ENCODE results near the gene SHB. TPM values are rescaled to one million over a fixed set of nuclear protein-coding genes. Genes with fewer than 3 reads are reported as not detected.
A peak's percentile ranks its signal among the peaks of the same experiment; 100 is the strongest.

SHB gene
- total and polyA plus RNA-seq, 11 donors: 7.8 to 31.4 (median 21.4) TPM

DNA sequence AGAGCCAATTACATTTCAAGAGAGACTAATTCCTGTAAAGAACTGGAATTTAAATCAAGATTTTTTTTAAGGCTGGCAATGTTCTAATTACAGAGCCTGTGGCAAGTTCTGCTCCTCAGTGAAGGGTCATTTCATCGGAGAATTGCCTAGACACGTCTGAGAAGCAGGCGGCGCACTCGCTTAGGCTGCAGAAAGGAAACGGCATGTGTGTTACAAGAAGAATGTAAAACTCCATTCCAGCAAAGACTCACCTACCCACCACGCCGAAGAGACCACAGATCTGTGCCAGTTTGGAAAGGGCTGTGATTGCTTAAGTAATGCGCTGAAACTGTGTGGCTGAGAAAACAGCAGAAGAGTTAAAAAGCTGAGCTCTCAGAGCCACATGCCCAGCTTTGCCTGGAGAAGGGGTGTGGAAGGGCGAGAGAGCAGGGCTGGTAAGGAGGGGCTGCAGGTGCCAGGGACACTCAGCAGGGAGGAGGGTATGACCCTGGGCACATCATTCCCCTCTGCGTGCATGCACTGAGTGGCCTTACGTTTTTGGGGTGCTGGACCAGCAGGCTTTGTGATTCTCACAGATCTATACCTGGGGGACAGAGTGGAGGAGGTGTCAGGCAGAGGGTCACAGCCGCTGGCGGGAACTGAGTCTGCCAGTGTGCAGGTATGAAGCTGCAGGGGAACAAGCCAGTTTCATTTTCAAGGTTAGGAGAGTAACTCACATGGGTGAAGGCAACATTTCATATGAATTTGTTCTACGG, 147.3 kb downstream of the SHB start:
- peaks cover 0 to 41% (median 19%) of the 10 kb centered on the region in 12 donors for H3K4me1 ChIP-seq
- intact Hi-C loops (cut with DNase I): loop anchor here in 4 of 10 donors (5.0 to 10.0 kb wide), 5 partner anchors 41 to 146 kb away; partner anchors contain the start of gene SHB (in 1 of the 4)
- no peaks in the 10 kb centered on the region for H3K27me3 ChIP-seq
- H3K9me3 ChIP-seq: no peaks in the 10 kb centered on the region
- H3K36me3 ChIP-seq: peaks cover 0 to 19% (median 4%) of the 10 kb centered on the region in 9 donors
- TF ChIP-seq CTCF (IDR thresholded peaks at IDR 0.05) (no peak), POLR2A (IDR thresholded peaks at IDR 0.05) (no peak)
- ATAC-seq: peak in 2 of 4 donors; percentile 4
- WGBS, 4 donors: 79 to 87% (median 80%) methylated on average over 15 of the region's 15 CpGs
- H3K4me3 ChIP-seq: no peak overlapping the region
- H3K27ac ChIP-seq: peak overlapping the region in 7 of 12 donors; percentile 23 to 74 (median 54)
- no peak for DNase-seq

GRCh38 chr9:37921168-37921510, 147.9 kb downstream of the SHB start:
- WGBS, 4 donors: 91 to 96% (median 93%) methylated on average over 7 of the region's 7 CpGs
- H3K9me3 ChIP-seq: no peaks in the 10 kb centered on the region
- H3K27me3 ChIP-seq: no peaks in the 10 kb centered on the region
- peaks cover 0 to 19% (median 4%) of the 10 kb centered on the region in 9 donors for H3K36me3 ChIP-seq
- intact Hi-C loops (cut with DNase I): loop anchor here in 4 of 10 donors (5.0 to 10.0 kb wide), 5 partner anchors 41 to 146 kb away; partner anchors contain the start of gene SHB (in 1 of the 4)
- no peak for DNase-seq
- no peak for TF ChIP-seq CTCF (IDR thresholded peaks at IDR 0.05)
- TF ChIP-seq POLR2A (IDR thresholded peaks at IDR 0.05): no peak
- no peak overlapping the region for H3K4me3 ChIP-seq
- peaks cover 0 to 47% (median 23%) of the 10 kb centered on the region in 12 donors for H3K4me1 ChIP-seq
- ATAC-seq: no peak
- H3K27ac ChIP-seq: no peak overlapping the region

GRCh38 chr9:37920471-37921167, 148.4 kb downstream of the SHB start:
- WGBS, 4 donors: 93 to 98% (median 97%) methylated on average over 4 to 5 of the region's 5 CpGs
- Histone ChIP-seq H3K27me3 (no peaks in the 10 kb centered on the region), H3K4me1 (peaks cover 0 to 52% (median 26%) of the 10 kb centered on the region in 12 donors), H3K27ac (no peak overlapping the region), H3K4me3 (no peak overlapping the region), H3K36me3 (peaks cover 0 to 19% (median 4%) of the 10 kb centered on the region in 9 donors), H3K9me3 (no peaks in the 10 kb centered on the region)
- no peak for DNase-seq
- no peak for ATAC-seq
- intact Hi-C loops (cut with DNase I): loop anchor here in 4 of 10 donors (5.0 to 10.0 kb wide), 5 partner anchors 42 to 147 kb away; partner anchors contain the start of gene SHB (in 1 of the 4)
- TF ChIP-seq POLR2A (IDR thresholded peaks at IDR 0.05): no peak

DNA sequence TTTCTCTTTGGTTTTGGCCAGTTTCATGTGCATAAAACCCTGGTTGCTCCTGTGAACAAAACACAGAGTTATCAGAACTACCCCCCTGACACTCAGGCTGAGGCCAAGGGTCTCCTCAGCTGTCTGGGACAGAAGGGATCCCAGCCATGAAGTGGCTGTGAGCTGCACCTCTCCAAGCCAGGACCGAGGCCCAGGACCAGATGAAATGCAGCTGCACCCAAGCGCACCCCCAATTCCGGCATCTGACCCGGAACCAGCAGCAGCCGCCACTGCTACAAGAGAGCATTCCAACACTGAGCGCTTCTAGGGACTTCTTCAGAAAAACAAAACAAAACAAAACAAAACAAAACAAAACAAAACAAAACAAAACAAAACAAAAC, 149.1 kb downstream of the SHB start:
- DNase-seq (no peak), ATAC-seq (no peak)
- H3K4me1 ChIP-seq: peaks cover 0 to 52% (median 31%) of the 10 kb centered on the region in 12 donors
- no peak overlapping the region for H3K27ac ChIP-seq
- no peak for TF ChIP-seq POLR2A (IDR thresholded peaks at IDR 0.05)
- 90 to 96% (median 92%) methylated on average over 6 of the region's 6 CpGs for WGBS, 4 donors
- intact Hi-C loops (cut with DNase I): loop anchor here in 9 of 10 donors (5.0 to 10.0 kb wide), 15 partner anchors 32 to 755 kb away; partner anchors contain the start of genes SHB (in 6 of the 9) and ALDH1B1 (in 3 of the 9)
- peaks cover 0 to 19% (median 4%) of the 10 kb centered on the region in 9 donors for H3K36me3 ChIP-seq
- no peaks in the 10 kb centered on the region for H3K9me3 ChIP-seq
- no peaks in the 10 kb centered on the region for H3K27me3 ChIP-seq
- H3K4me3 ChIP-seq: no peak overlapping the region
